NOMO-1 treated with dmso at 0.1 percent for 144 hours (cell line): ENCODE measurements around the gene ZNF341.

Experiments
- DNase-seq: peaks from one replicate; lab custom pipeline; 2025; ENCODE audit not compliant: unreplicated experiment; lab: John Stamatoyannopoulos, UW

The ZNF341 gene

GRCh38 chr20:33701629-33702450 lies 30.0 kb upstream of the ZNF341 start:
- DNase-seq = no peak

- DNase-seq = no peak
These were observed 28.9 kb upstream of the ZNF341 start for GRCh38 chr20:33702861-33703260.

- no peak for DNase-seq
These were observed 28.2 kb upstream of the ZNF341 start for GRCh38 chr20:33703498-33704137.

- no peak for DNase-seq
These were observed 27.4 kb upstream of the ZNF341 start for GRCh38 chr20:33704197-33704924.

- DNase-seq = no peak
These were observed 24.1 kb upstream of the ZNF341 start for GRCh38 chr20:33707668-33708067.

GRCh38 chr20:33709398-33709797 lies 22.4 kb upstream of the ZNF341 start:
- DNase-seq = no peak

GRCh38 chr20:33709905-33710541 lies 21.8 kb upstream of the ZNF341 start:
- DNase-seq = no peak

GRCh38 chr20:33710681-33711445 lies 20.9 kb upstream of the ZNF341 start:
- DNase-seq = no peak

GRCh38 chr20:33711446-33711738 lies 20.4 kb upstream of the ZNF341 start:
- DNase-seq = no peak

GRCh38 chr20:33713865-33714367 lies 17.9 kb upstream of the ZNF341 start:
- no peak for DNase-seq

- no peak for DNase-seq
These were observed 15.3 kb upstream of the ZNF341 start for GRCh38 chr20:33716498-33716897.

GRCh38 chr20:33719277-33719988 lies 12.4 kb upstream of the ZNF341 start:
- no peak for DNase-seq

GRCh38 chr20:33719989-33720709 lies 11.6 kb upstream of the ZNF341 start, which contains the start of gene PXMP4:
Gene PXMP4 (minus strand): TSS chr20:33720310. CDS start chr20:33720207, 103 bp downstream.
- DNase-seq = peak; percentile 83

GRCh38 chr20:33721391-33722140 lies 10.2 kb upstream of the ZNF341 start:
- DNase-seq = no peak

GRCh38 chr20:33724439-33725094 lies 7.2 kb upstream of the ZNF341 start:
- DNase-seq = no peak

- DNase-seq = no peak
These were observed 6.1 kb upstream of the ZNF341 start for GRCh38 chr20:33725607-33726264.

GRCh38 chr20:33727115-33727479 lies 4.7 kb upstream of the ZNF341 start:
- DNase-seq = no peak

- no peak for DNase-seq
These were observed 4.0 kb upstream of the ZNF341 start for GRCh38 chr20:33727806-33728205.
